Heart left ventricle (tissue), 16 donors: ENCODE data around the gene KCP. TPM values are rescaled to one million over a fixed set of nuclear protein-coding genes. Genes with fewer than 3 reads are reported as not detected.

Source experiments
- ATAC-seq, 4 donors: fragments of 200-7000 bp; cut with Tn5 transposase; one replicate each; pipeline ENCODE4 v1.9.1; 2020 to 2022; ENCODE audit warnings: moderate library complexity in 4 of 4, mild to moderate bottlenecking in 3 of 4, moderate number of reproducible peaks in 1 of 4
- DNase-seq, 5 donors: peaks; one replicate each; pipeline ENCODE4 v3.0.0-alpha.2; 2020
- H3K27ac ChIP-seq, 12 donors: fragments of 200-600 bp; sonication (generic) in 4 of 12; one replicate each; pipeline versions ENCODE4 v1.5.0 to v1.8.0; 2016 to 2022; ENCODE audit warnings: mild to moderate bottlenecking in 2 of 12
- H3K27me3 ChIP-seq, 9 donors: fragments of 200-600 bp; sonication (generic) in 2 of 9; one replicate each; pipeline versions ENCODE4 v1.5.1 to v1.8.0; 2016 to 2022; ENCODE audit warnings: mild to moderate bottlenecking in 3 of 9
- H3K36me3 ChIP-seq, 9 donors: fragments of 200-600 bp; sonication (generic) in 2 of 9; one replicate each; pipeline versions ENCODE4 v1.5.0 to v1.8.0; 2018 to 2022; ENCODE audit warnings: mild to moderate bottlenecking in 2 of 9
- H3K4me1 ChIP-seq, 12 donors: fragments of 200-600 bp; sonication (generic) in 4 of 12; one replicate each; pipeline versions ENCODE4 v1.5.0 to v1.8.0; 2016 to 2022; ENCODE audit warnings: mild to moderate bottlenecking in 3 of 12
- H3K4me3 ChIP-seq, 12 donors: fragments of 200-600 bp; sonication (generic) in 4 of 12; one replicate each; pipeline versions ENCODE4 v1.5.0 to v1.8.0; 2017 to 2022; ENCODE audit warnings: mild to moderate bottlenecking in 9 of 12, moderate library complexity in 4 of 12
- H3K9me3 ChIP-seq, 12 donors: fragments of 200-600 bp; sonication (generic) in 4 of 12; one replicate each; pipeline versions ENCODE4 v1.5.0 to v1.8.0; 2016 to 2022; ENCODE audit warnings: mild to moderate bottlenecking in 1 of 12
- CTCF ChIP-seq, 12 donors: fragments of 200-600 bp; sonication (generic) in 4 of 12; IDR thresholded peaks; one replicate each; pipeline versions ENCODE4 v1.5.0 to v1.8.0; 2018 to 2022; ENCODE audit warnings: antibody characterized with exemption in 12 of 12, mild to moderate bottlenecking in 5 of 12
- POLR2A ChIP-seq, 2 donors: fragments of 450-650 bp; IDR thresholded peaks; one replicate each; pipeline ENCODE4 v1.6.1; 2017; ENCODE audit warnings: antibody characterized with exemption in 2 of 2, mild to moderate bottlenecking in 2 of 2, moderate library complexity in 2 of 2
- WGBS, 4 donors: extraction: QIAGEN DNeasy Blood & Tissue Kit in 2 of 4; methylation state at CpG; one replicate each; pipeline versions ENCODE4 v1.1.5 to v1.1.7; 2013 to 2018; 5-methylcytosine and 5-hydroxymethylcytosine counted together
- intact Hi-C, 10 donors: fragments of 100-400 bp; cut with DNase I; formaldehyde crosslinking; loops; one replicate each; pipeline versions ENCODE4 v1.11.1 to v1.14.2; 2022
- polyA plus RNA-seq, 2 donors: library from polyadenylated mRNA; stranded (reverse); fragments of 200-250 nt; gene quantifications; one replicate each; pipeline ENCODE4 v1.2.3, GENCODE V29; 2013
- total RNA-seq, 9 donors: library from RNA; depleted of rRNA in 2 of 9; stranded (reverse); fragments of >200 nt in 2 of 9; fragmentation: NEBNext Ultra II Directional in 3 of 9; extraction: Animal tissue kit (Norgen Biotek cat#: 25700) in 3 of 9; gene quantifications; one replicate each; pipeline versions ENCODE4 v1.1.0 to v1.2.4, GENCODE V29; 2016 to 2023
- donor health status: ischemic (EF 13 %, LVEDD 7.1; RV severe dilation, severe dysfunction).
- donor health status: healthy with polysubstance abuse.
- donor health status: DM: no; HTN: yes; CAD: no.
- donor health status: DM: no; HTN: no; CAD: no.
- donor health status: ischemic (EF 25% LVEDD 6.9; RV normal size, moderate dysfunction).
- donor health status: ischemic (EF 25% LVEDD 5.7; RV mildly dilated, moderate dysfunction).
- donor health status: healthy.
- donor health status: DM: yes; HTN: yes; CAD: no.
- donor health status: ischemic (EF 35%, LVEDD 5.7; RV mildly dilated, moderate dysfunction).
- donor health status: nonischemic (EF 11% LVEDD 7.7; RV severe dilation, severe dysfunction).
- donor health status: DM: yes; HTN: yes; CAD: no.
- donor health status: PGD.
- donor health status: ischemic (EF 29% LVEDD 5.4; RV normal size, mild dysfunction).
- donor health status: nonischemic (EF 23%, LVEDD 6.1; RV moderate dilation, normal function).

The KCP gene
- total and polyA plus RNA-seq, 11 donors = 0.14 to 1.3 (median 0.29) TPM; not detected in 1

- TF ChIP-seq CTCF (IDR thresholded peaks at IDR 0.05) = no peak
- no peak for TF ChIP-seq POLR2A (IDR thresholded peaks at IDR 0.05)
- ATAC-seq (no peak), DNase-seq (no peak)
- H3K27me3 ChIP-seq = peaks cover 0 to 43% (median under 1%) of the 10 kb centered on the region in 9 donors
- H3K4me1 ChIP-seq = peaks cover 0 to 37% (median 0%) of the 10 kb centered on the region in 12 donors
- 87 to 92% (median 89%) methylated on average over 17 to 19 of the region's 19 CpGs for WGBS, 4 donors
- H3K27ac ChIP-seq = no peak overlapping the region
- no peaks in the 10 kb centered on the region for H3K9me3 ChIP-seq
- H3K36me3 ChIP-seq = no peaks in the 10 kb centered on the region
- intact Hi-C loops = no loop called here
- no peak overlapping the region for H3K4me3 ChIP-seq
Observed at GRCh38 chr7:128931965-128932861, 21.7 kb upstream of the KCP start.

- peaks cover 0 to 35% (median 0%) of the 10 kb centered on the region in 12 donors for H3K4me1 ChIP-seq
- H3K27ac ChIP-seq = no peak overlapping the region
- TF ChIP-seq POLR2A (IDR thresholded peaks at IDR 0.05) = no peak
- TF ChIP-seq CTCF (IDR thresholded peaks at IDR 0.05) = no peak
- H3K9me3 ChIP-seq = no peaks in the 10 kb centered on the region
- intact Hi-C loops = no loop called here
- no peak for ATAC-seq
- DNase-seq = peak in 1 of 5 donors; percentile 17
- H3K36me3 ChIP-seq = no peaks in the 10 kb centered on the region
- H3K27me3 ChIP-seq = peaks cover 0 to 37% (median 0%) of the 10 kb centered on the region in 9 donors
- no peak overlapping the region for H3K4me3 ChIP-seq
- WGBS, 4 donors = 83 to 94% (median 91%) methylated on average over 8 to 18 of the region's 18 CpGs
Observed at GRCh38 chr7:128931190-128931798, 20.8 kb upstream of the KCP start.

DNA sequence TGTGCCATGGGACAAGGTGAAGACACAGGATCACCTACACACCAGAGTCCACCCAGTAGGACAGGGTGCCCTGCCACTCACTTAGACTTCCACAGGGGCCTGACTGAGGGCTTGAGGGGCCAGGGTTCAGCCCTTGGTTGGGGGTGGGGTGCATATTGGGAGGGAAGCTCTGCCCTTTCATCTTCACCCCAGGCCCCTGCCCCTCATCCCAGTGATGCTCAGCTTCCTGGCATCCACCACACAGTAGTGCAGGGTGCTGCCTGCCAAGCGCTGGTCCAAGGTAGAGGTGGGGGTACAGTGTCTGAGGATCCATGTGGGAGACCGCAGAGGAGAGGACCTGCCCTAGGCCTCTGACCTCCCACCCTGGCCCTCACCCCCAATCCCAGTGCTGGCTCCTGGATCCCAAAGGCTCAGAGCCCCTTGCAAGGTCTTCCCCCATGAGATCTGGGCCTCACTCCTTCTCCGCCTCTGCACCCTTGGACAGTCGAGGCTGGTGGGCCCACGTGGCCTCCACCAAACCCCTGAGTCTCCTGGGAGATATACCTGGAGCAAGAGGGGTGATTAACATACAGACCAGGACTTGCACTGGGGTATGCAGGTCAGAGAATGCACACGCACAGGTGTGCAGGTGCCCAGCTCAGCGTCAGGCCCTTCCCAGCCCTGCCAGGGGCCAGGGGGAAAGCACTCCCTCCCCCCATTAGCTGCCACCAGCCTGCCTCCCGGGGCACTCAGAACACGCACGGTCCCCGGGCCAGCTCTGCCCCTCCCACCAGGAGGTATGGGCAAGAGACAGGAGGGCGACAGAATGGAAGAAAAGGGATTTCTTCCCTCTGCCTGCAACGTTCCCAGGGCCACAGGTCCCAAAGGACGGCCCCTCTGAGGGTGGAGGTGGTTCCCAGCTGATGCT, 18.6 kb upstream of the KCP start:
- ATAC-seq = peak in 1 of 4 donors; percentile 11
- H3K9me3 ChIP-seq = no peaks in the 10 kb centered on the region
- WGBS, 4 donors = 79 to 85% (median 80%) methylated on average over 13 to 14 of the region's 14 CpGs
- intact Hi-C loops = no loop called here
- H3K27me3 ChIP-seq = peaks cover 0 to 37% (median 0%) of the 10 kb centered on the region in 9 donors
- peak in 2 of 5 donors; percentile 10 to 15 for DNase-seq
- no peaks in the 10 kb centered on the region for H3K36me3 ChIP-seq
- H3K4me1 ChIP-seq = peaks cover 0 to 17% (median 0%) of the 10 kb centered on the region in 12 donors
- H3K27ac ChIP-seq = no peak overlapping the region
- H3K4me3 ChIP-seq = no peak overlapping the region
- TF ChIP-seq CTCF (IDR thresholded peaks at IDR 0.05) = no peak
- TF ChIP-seq POLR2A (IDR thresholded peaks at IDR 0.05) = no peak
